WTC11 (cell line): ENCODE measurements around the gene PLXNA2. TPM values are rescaled to one million over a fixed set of nuclear protein-coding genes. Genes with fewer than 3 reads are reported as not detected.

ENCODE experiments used
- ATAC-seq: fragments of 200-7000 bp; cut with Tn5 transposase; 2 replicates; pipeline ENCODE4 v1.10.0; 2021; ENCODE audit warnings: mild to moderate bottlenecking, moderate library complexity
- CTCF ChIA-PET: fragments of 300-600 bp; sonication (Branson Sonifier 250); formaldehyde crosslinking; loops from one replicate; lab custom pipeline; 2021; ENCODE audit warnings: antibody characterized with exemption; lab: Charles Lee
- POLR2A ChIA-PET: fragments of 350-600 bp; sonication (Branson Sonifier 250); formaldehyde crosslinking; loops from one replicate; lab custom pipeline; 2021; ENCODE audit warnings: antibody characterized with exemption; lab: Charles Lee
- DNase-seq: peaks from one replicate; pipeline ENCODE4 v3.0.0; 2021; ENCODE audit warnings: low spot score
- H3K27ac Mint-ChIP-seq: 2 replicates; pipeline ENCODE4 v1.8.0; 2021; ENCODE audit warnings: mixed read lengths
- H3K27me3 Mint-ChIP-seq: 2 replicates; pipeline ENCODE4 v1.8.0; 2021; ENCODE audit warnings: low read depth, mild to moderate bottlenecking, moderate library complexity, mixed read lengths
- H3K36me3 Mint-ChIP-seq: 2 replicates; pipeline ENCODE4 v1.8.0; 2021; ENCODE audit warnings: mixed read lengths
- H3K4me1 Mint-ChIP-seq: 2 replicates; pipeline ENCODE4 v1.8.0; 2022; ENCODE audit warnings: mixed read lengths
- H3K4me3 Mint-ChIP-seq: 2 replicates; pipeline ENCODE4 v1.8.0; 2021; ENCODE audit warnings: mild to moderate bottlenecking, moderate library complexity, mixed read lengths
- H3K9me3 Mint-ChIP-seq: 2 replicates; pipeline ENCODE4 v1.8.0; 2021; ENCODE audit warnings: mixed read lengths
- CBFB ChIP-seq: sonication (generic); formaldehyde crosslinking; IDR thresholded peaks from 2 replicates; pipeline ENCODE4 v1.8.1; 2022; ENCODE audit warnings: mild to moderate bottlenecking, low read depth, missing genetic modification reagents
- CREB1 ChIP-seq: sonication (generic); formaldehyde crosslinking; IDR thresholded peaks from 2 replicates; pipeline ENCODE4 v1.8.0; 2023; ENCODE audit warnings: mild to moderate bottlenecking, missing genetic modification reagents
- ESRRA ChIP-seq: sonication (generic); formaldehyde crosslinking; IDR thresholded peaks from 2 replicates; pipeline ENCODE4 v1.8.1; 2022; ENCODE audit warnings: mild to moderate bottlenecking, missing genetic modification reagents, borderline replicate concordance
- FOXJ3 ChIP-seq: sonication (generic); formaldehyde crosslinking; IDR thresholded peaks from 2 replicates; pipeline ENCODE4 v1.9.0; 2021; ENCODE audit warnings: missing genetic modification reagents, mild to moderate bottlenecking, borderline replicate concordance
- GRHL2 ChIP-seq: fragments of 250-450 bp; sonication (Bioruptor Pico); IDR thresholded peaks from 2 replicates; pipeline ENCODE4 v1.8.0; 2022; ENCODE audit warnings: mild to moderate bottlenecking, moderate library complexity; ENCODE audit not compliant: insufficient replicate concordance, severe bottlenecking
- JAZF1 ChIP-seq: fragments of 250-450 bp; sonication (Bioruptor Pico); IDR thresholded peaks from 2 replicates; pipeline ENCODE4 v1.9.0; 2021; ENCODE audit warnings: moderate library complexity, mild to moderate bottlenecking, inconsistent platforms
- MYBL2 ChIP-seq: sonication (generic); formaldehyde crosslinking; IDR thresholded peaks from 2 replicates; pipeline ENCODE4 v1.8.1; 2023; ENCODE audit warnings: mild to moderate bottlenecking, moderate library complexity, missing genetic modification reagents
- NFYB ChIP-seq: sonication (generic); formaldehyde crosslinking; conservative IDR thresholded peaks from 2 replicates; pipeline ENCODE4 v1.8.0; 2022; ENCODE audit warnings: low read depth, missing genetic modification reagents
- NR1H2 ChIP-seq: sonication (generic); formaldehyde crosslinking; IDR thresholded peaks from 2 replicates; pipeline ENCODE4 v1.9.0; 2021; ENCODE audit warnings: mild to moderate bottlenecking, moderate library complexity, missing genetic modification reagents
- NR2C2 ChIP-seq: sonication (generic); formaldehyde crosslinking; IDR thresholded peaks from 2 replicates; pipeline ENCODE4 v1.8.0; 2022; ENCODE audit warnings: mild to moderate bottlenecking, missing genetic modification reagents
- RORB ChIP-seq: fragments of 250-450 bp; sonication (Bioruptor Pico); IDR thresholded peaks from 2 replicates; pipeline ENCODE4 v1.9.0; 2021; ENCODE audit warnings: mild to moderate bottlenecking
- SMAD4 ChIP-seq: sonication (generic); formaldehyde crosslinking; IDR thresholded peaks from 2 replicates; pipeline ENCODE4 v1.8.0; 2022; ENCODE audit warnings: mild to moderate bottlenecking, missing genetic modification reagents
- TP53 ChIP-seq: sonication (generic); formaldehyde crosslinking; IDR thresholded peaks from 2 replicates; pipeline ENCODE4 v1.8.1; 2023; ENCODE audit warnings: mild to moderate bottlenecking, missing genetic modification reagents
- ZBTB43 ChIP-seq: sonication (generic); formaldehyde crosslinking; IDR thresholded peaks from 2 replicates; pipeline ENCODE4 v1.8.1; 2023; ENCODE audit warnings: mild to moderate bottlenecking, missing genetic modification reagents
- ZNF219 ChIP-seq: sonication (generic); formaldehyde crosslinking; IDR thresholded peaks from 2 replicates; pipeline ENCODE4 v1.8.0; 2023; ENCODE audit warnings: missing genetic modification reagents, mild to moderate bottlenecking, borderline replicate concordance
- ZNF423 ChIP-seq: fragments of 250-450 bp; sonication (Bioruptor Pico); IDR thresholded peaks from 2 replicates; pipeline ENCODE4 v2.1.2; 2022; ENCODE audit warnings: mild to moderate bottlenecking, moderate library complexity
- ZNF532 ChIP-seq: fragments of 250-450 bp; sonication (Bioruptor Pico); IDR thresholded peaks from 2 replicates; pipeline ENCODE4 v1.9.0; 2021; ENCODE audit warnings: mild to moderate bottlenecking, borderline replicate concordance
- total RNA-seq: library from RNA; stranded (reverse); gene quantifications from 3 replicates; pipeline ENCODE4 v1.2.3, GENCODE V29; 2021
- TF ChIP-seq, protein P1 (sequence below): sonication (generic); formaldehyde crosslinking; IDR thresholded peaks from 2 replicates; pipeline ENCODE4 v1.8.1; 2022; ENCODE audit warnings: low read depth, missing genetic modification reagents, borderline replicate concordance

PLXNA2 gene
- total RNA-seq, 1 experiment from 2014 or later, result 4.2 TPM

GRCh38 chr1:208183977-208184911 is 59.9 kb downstream of the PLXNA2 start (continued):
- TF ChIP-seq NR1H2 (no peak), NFYB (CRISPR knock-in tag) (no peak), TP53 (CRISPR knock-in tag) (no peak)
- TF ChIP-seq, all 79 proteins: peak for 0

DNA sequence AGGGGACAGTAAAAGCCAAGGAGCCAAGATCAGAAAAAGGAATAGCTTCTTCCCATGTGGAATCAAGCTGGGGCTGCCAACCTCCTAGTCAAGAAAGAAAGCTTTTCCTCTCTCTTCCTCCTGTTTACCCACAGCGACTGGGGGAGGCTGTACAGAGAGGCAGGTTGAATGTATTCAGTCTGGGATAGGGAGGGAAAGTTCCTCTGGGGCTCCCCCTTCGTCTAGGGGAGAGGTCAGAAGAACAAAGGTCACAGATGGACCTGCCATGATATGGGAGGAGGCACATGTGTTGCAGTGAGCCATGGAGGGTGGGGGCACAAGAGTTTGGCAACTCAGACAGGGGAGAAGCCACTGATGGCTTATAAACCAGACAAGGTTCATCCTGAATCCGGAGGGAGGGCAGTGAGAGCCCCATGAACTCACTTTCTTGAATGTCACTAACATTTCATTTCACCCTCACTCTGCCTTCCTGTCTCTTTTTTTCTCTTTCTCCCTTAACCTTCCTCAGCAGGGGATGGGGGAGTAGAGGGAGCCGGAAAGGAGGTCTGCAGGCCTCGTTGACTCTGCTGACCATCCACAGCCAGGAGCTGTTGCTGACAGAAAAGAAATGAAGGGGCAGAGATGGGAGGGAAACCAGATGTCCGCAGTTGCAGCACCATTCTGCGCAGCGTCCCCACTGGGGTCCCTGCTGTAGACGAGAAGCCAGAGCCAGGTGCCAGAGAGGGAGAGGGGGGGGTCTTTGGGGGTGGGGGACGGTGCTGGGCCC is 61.1 kb downstream of the PLXNA2 start:
- Mint-ChIP-seq H3K36me3 (no peaks in the 10 kb centered on the region), H3K4me1 (peaks cover 37% of the 10 kb centered on the region), H3K4me3 (no peak overlapping the region), H3K27ac (no peak overlapping the region), H3K9me3 (no peaks in the 10 kb centered on the region), H3K27me3 (no peaks in the 10 kb centered on the region)
- ChIA-PET CTCF (interaction anchor here (1.3 to 3.6 kb wide), 2 partner anchors 51 to 62 kb away, joined by 4 to 19 read pairs; no protein-coding TSS in a partner anchor), POLR2A (interaction anchor here (1.0 kb wide), 1 partner anchor 50 kb away, joined by 3 read pairs; no protein-coding TSS in a partner anchor)
- ATAC-seq, result no peak
- DNase-seq, result no peak
- no peak for TF ChIP-seq ZNF532 (CRISPR knock-in tag)

DNA sequence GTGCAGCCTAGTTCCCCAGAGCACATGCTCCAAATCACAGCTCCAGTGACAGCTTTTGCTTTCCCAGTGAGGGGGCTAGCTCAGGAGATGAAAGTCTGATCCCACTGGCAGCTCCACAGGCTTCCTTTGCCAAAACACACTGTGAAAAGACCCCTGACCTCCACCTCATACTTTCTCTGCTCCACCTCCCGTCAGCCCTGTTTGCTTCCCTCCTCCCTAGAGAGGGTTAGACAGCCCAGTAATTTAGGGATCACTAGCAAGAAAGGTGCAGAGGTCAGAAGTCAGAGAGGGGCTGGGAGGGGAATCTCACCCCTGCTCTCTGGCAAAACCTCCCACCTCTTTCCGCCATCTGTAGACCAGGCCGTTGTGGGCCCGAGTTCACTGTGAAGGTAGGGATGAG is 62.8 kb downstream of the PLXNA2 start:
- H3K4me3 Mint-ChIP-seq, result no peak overlapping the region
- H3K36me3 Mint-ChIP-seq, result no peaks in the 10 kb centered on the region
- ATAC-seq (no peak), DNase-seq (no peak)
- ChIA-PET POLR2A (no interaction called here), CTCF (interaction anchor here (3.6 kb wide), 1 partner anchor 50 kb away, joined by 19 read pairs; no protein-coding TSS in a partner anchor)
- no peaks in the 10 kb centered on the region; the same call in 1 of the 2 replicates for H3K27me3 Mint-ChIP-seq
- H3K9me3 Mint-ChIP-seq, result no peaks in the 10 kb centered on the region
- TF ChIP-seq RORB (CRISPR knock-in tag) (no peak), FOXJ3 (CRISPR knock-in tag) (no peak), SMAD4 (CRISPR knock-in tag) (no peak), JAZF1 (CRISPR knock-in tag) (no peak), ZNF423 (CRISPR knock-in tag) (no peak), ZNF219 (CRISPR knock-in tag) (no peak), ESRRA (CRISPR knock-in tag) (no peak), ZBTB43 (CRISPR knock-in tag) (no peak), ZNF532 (CRISPR knock-in tag) (no peak), GRHL2 (CRISPR knock-in tag) (no peak), CBFB (no peak), NR2C2 (CRISPR knock-in tag) (no peak), MYBL2 (CRISPR knock-in tag) (no peak), CREB1 (CRISPR knock-in tag) (no peak)
- TF ChIP-seq, protein P1, sequence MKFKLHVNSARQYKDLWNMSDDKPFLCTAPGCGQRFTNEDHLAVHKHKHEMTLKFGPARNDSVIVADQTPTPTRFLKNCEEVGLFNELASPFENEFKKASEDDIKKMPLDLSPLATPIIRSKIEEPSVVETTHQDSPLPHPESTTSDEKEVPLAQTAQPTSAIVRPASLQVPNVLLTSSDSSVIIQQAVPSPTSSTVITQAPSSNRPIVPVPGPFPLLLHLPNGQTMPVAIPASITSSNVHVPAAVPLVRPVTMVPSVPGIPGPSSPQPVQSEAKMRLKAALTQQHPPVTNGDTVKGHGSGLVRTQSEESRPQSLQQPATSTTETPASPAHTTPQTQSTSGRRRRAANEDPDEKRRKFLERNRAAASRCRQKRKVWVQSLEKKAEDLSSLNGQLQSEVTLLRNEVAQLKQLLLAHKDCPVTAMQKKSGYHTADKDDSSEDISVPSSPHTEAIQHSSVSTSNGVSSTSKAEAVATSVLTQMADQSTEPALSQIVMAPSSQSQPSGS (CRISPR knock-in tag), result no peak
- no peak overlapping the region for H3K27ac Mint-ChIP-seq
- H3K4me1 Mint-ChIP-seq, result peaks cover 53% of the 10 kb centered on the region
